ENCODE results near the gene BTNL2.
"Not testable (repeated sequence)": the region's sequence is repeated elsewhere in the genome, so short reads cannot be mapped to it uniquely, and the experiment has no call there.

BTNL2 gene

GRCh38 chr6:32369660-32370059, 37.3 kb downstream of the BTNL2 start:
- DNase-seq (ENCODE audit: low spot score): no peak

DNA sequence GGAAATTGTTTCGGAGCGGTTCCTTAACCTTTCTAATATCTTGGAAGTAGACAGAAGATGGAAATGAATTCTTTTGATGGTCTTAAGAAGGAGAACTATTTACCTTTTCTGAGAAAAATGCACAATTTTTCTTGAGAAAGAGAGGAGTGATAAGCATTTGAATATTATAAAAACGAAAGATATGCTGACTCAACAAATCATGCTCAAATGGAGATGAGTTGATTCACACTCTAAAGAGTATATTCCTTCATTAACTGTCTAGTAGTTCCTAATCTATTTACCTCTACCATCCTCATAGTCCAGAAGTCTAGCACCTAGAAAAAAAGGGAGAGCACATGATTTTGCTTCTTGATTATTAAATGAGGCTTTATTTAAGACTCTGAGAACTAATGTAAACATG, 39.3 kb downstream of the BTNL2 start:
- DNase-seq (ENCODE audit: low spot score): no peak

DNA sequence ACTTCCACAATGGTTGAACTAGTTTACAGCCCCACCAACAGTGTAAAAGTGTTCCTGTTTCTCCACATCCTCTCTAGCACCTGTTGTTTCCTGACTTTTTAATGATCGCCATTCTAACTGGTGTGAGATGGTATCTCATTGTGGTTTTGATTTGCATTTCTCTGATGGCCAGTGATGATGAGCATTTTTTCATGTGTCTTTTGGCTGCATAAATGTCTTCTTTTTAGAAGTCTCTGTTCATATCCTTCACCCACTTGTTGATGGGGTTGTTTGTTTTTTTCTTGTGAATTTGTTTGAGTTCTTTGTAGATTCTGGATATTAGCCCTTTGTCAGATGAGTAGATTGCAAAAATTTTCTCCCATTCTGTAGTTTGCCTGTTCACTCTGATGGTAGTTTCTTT, 47.8 kb downstream of the BTNL2 start:
- not testable (repeated sequence) for DNase-seq (ENCODE audit: low spot score)

- DNase-seq (ENCODE audit: low spot score): not testable (repeated sequence)
These were observed 48.4 kb downstream of the BTNL2 start for GRCh38 chr6:32358548-32358947.

GRCh38 chr6:32355018-32355417, 52.0 kb downstream of the BTNL2 start:
- no peak for DNase-seq (ENCODE audit: low spot score)

- no peak for DNase-seq (ENCODE audit: low spot score)
These were observed 53.6 kb downstream of the BTNL2 start for GRCh38 chr6:32353348-32353747.
